Type B pancreatic cell (in vitro differentiated cells): ENCODE results near the gene TP73. TPM values are rescaled to one million over a fixed set of nuclear protein-coding genes. Genes with fewer than 3 reads are reported as not detected.

ENCODE experiments used
- DNase-seq: peaks from one replicate; pipeline ENCODE4 v3.0.0; 2021; ENCODE audit warnings: mixed read lengths; ENCODE audit not compliant: unreplicated experiment; ENCODE audit errors: extremely low spot score
- H3K27ac Mint-ChIP-seq: 2 replicates; pipeline ENCODE4 v1.8.0; 2021; ENCODE audit warnings: mild to moderate bottlenecking, mixed read lengths
- H3K27me3 Mint-ChIP-seq: 2 replicates; pipeline ENCODE4 v1.8.0; 2021; ENCODE audit warnings: mixed read lengths
- H3K36me3 Mint-ChIP-seq: 2 replicates; pipeline ENCODE4 v1.8.0; 2021; ENCODE audit warnings: mixed read lengths
- H3K4me1 Mint-ChIP-seq: one replicate; pipeline ENCODE4 v1.8.0; 2021; ENCODE audit warnings: mixed read lengths; ENCODE audit not compliant: unreplicated experiment
- H3K4me3 Mint-ChIP-seq: 2 replicates; pipeline ENCODE4 v1.8.0; 2021; ENCODE audit warnings: mild to moderate bottlenecking, mixed read lengths
- H3K9me3 Mint-ChIP-seq: 2 replicates; pipeline ENCODE4 v1.8.0; 2021; ENCODE audit warnings: mixed read lengths
- long read RNA-seq: library from polyadenylated mRNA; unstranded; transcript quantifications from one replicate; pipeline ENCODE4 v2.0.0, GENCODE V29; 2020
- total RNA-seq: library from RNA; stranded (reverse); gene quantifications from 2 replicates; pipeline ENCODE4 v1.2.1, GENCODE V29; 2021; ENCODE audit warnings: low replicate concordance
- TF ChIP-seq, protein P1 (sequence below): fragments of 200-600 bp; sonication (generic); conservative IDR thresholded peaks from 2 replicates; pipeline ENCODE4 v1.5.0; 2021; ENCODE audit warnings: antibody characterized with exemption, mild to moderate bottlenecking

TP73 gene
- total RNA-seq = 1.6 TPM in 2 replicates
- long read RNA-seq = 0 reads

DNA sequence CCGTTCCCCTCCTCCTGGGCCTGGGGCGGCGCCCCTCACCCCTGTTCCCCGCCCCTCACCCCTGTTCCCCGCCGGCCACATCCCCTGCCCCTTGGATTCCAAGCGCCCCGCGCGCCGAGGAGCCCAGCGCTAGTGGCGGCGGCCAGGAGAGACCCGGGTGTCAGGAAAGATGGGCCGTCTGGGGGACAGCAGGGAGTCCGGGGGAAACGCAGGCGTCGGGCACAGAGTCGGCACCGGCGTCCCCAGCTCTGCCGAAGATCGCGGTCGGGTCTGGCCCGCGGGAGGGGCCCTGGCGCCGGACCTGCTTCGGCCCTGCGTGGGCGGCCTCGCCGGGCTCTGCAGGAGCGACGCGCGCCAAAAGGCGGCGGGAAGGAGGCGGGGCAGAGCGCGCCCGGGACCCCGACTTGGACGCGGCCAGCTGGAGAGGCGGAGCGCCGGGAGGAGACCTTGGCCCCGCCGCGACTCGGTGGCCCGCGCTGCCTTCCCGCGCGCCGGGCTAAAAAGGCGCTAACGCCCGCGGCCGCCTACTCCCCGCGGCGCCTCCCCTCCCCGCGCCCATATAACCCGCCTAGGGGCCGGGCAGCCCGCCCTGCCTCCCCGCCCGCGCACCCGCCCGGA is at the start of gene TP73:
TSS of gene TP73 (plus strand) at position 587 of the 618 bp plus-strand sequence. CDS start 29,850 bp downstream, outside the sequence.
- peaks cover 8% of the 10 kb centered on the region for H3K4me1 Mint-ChIP-seq
- H3K27ac Mint-ChIP-seq = no peak within 1 kb of the TSS
- peak within 1 kb of the TSS; percentile 57 for H3K4me3 Mint-ChIP-seq
- no peaks in the 10 kb centered on the region for H3K9me3 Mint-ChIP-seq
- no peaks in the 10 kb centered on the region for H3K36me3 Mint-ChIP-seq
- H3K27me3 Mint-ChIP-seq = peaks cover 56% of the 10 kb centered on the region
- TF ChIP-seq, protein P1, sequence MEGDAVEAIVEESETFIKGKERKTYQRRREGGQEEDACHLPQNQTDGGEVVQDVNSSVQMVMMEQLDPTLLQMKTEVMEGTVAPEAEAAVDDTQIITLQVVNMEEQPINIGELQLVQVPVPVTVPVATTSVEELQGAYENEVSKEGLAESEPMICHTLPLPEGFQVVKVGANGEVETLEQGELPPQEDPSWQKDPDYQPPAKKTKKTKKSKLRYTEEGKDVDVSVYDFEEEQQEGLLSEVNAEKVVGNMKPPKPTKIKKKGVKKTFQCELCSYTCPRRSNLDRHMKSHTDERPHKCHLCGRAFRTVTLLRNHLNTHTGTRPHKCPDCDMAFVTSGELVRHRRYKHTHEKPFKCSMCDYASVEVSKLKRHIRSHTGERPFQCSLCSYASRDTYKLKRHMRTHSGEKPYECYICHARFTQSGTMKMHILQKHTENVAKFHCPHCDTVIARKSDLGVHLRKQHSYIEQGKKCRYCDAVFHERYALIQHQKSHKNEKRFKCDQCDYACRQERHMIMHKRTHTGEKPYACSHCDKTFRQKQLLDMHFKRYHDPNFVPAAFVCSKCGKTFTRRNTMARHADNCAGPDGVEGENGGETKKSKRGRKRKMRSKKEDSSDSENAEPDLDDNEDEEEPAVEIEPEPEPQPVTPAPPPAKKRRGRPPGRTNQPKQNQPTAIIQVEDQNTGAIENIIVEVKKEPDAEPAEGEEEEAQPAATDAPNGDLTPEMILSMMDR = no peak
- no peak for DNase-seq

DNA sequence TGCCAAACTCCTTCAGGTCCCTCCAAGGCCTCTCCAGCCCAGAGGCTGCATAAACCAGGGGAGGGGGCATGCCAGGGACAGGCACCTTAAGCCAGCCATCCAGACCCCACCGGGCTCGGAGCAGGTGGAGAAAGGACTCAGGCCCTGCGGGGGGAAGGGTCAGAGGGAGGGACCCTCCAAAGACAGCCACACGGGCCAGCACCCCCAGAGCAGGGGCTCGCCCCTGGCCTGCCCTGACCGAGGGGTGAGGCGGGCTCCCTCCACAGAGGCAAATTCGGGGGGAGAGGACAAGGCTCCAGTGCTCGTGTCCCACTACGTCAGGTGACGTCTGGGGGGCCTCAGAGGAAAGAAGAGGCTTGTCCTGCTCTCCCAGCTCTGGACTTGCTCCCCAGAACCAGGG is 49.2 kb upstream of the TP73 start:
- Mint-ChIP-seq H3K27ac (no peak overlapping the region), H3K4me1 (peaks cover 2% of the 10 kb centered on the region), H3K36me3 (no peaks in the 10 kb centered on the region), H3K9me3 (no peaks in the 10 kb centered on the region), H3K27me3 (no peaks in the 10 kb centered on the region), H3K4me3 (no peak overlapping the region)
- DNase-seq = no peak
- TF ChIP-seq, protein P1 = no peak

DNA sequence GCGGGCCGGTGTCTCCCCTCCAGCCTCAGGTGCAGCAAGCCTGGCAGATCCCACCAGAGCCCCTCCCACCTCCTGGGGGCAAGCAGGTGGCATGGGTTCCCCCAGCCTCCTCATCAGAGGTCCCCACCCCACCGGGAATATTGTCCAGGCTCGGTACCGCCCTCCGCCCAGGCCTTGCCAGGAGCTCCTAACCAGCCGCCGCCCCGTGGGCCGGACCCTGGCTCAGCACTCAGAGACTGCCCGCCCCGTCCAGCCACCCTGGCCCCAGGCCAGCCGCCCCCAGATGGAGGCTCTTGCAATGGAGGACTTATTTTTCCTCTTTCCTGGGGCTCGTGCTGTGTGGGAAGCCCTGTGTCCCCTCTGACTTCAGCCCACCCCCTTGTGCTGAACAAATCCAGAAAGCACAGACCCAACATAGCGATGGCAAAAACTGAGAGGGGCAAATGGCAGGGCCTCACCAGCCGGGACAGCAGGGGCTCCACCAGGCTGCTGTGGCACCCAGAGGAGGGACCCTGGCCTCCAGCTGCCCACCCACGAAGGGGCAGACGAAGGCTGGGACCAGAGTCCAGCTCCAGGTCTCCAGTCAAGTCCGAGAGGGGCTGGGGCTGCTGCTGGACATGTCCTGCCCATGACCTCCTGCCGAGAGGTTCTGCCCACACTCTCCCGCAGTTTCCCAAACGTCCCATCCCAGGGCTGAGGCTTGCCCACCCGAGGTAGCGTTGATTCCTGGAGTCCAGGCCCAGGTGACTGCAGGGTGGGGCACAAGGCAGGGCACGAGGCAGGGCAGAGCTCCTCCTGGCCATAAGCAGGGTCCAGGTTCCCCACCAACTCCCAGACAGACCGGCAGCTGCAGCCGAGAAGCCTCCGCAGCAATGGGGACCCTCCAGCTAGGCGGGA is 48.5 kb upstream of the TP73 start:
- no peak overlapping the region for H3K4me3 Mint-ChIP-seq
- no peaks in the 10 kb centered on the region for H3K27me3 Mint-ChIP-seq
- no peak for DNase-seq
- TF ChIP-seq, protein P1 = no peak
- no peak overlapping the region for H3K27ac Mint-ChIP-seq
- no peaks in the 10 kb centered on the region for H3K9me3 Mint-ChIP-seq
- no peaks in the 10 kb centered on the region for H3K4me1 Mint-ChIP-seq
- no peaks in the 10 kb centered on the region for H3K36me3 Mint-ChIP-seq

DNA sequence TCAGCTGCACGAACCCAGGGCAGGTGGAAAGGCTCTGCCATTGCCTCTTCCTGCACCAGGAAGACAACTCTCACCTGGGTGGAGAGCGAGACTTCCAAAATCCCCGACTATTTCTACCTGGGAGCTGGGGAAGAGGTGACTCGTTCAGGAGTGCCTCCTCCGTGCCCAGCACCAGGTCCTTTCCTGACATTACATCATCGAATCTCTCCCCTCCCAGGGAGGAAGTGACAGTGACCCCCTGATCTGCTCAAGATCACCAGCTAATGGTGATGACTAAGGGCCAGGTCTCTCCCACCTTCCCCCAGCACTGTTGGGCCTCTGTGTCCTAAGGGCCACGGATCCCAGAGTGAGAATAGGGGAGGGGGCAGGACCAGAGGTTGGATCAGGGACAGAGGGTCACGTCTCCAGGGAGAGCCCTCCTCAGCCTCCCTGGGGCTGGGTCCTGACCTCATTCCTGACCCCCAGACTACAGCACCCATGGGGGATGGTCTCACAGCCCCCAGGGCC is 47.8 kb upstream of the TP73 start:
- H3K4me3 Mint-ChIP-seq = no peak overlapping the region

DNA sequence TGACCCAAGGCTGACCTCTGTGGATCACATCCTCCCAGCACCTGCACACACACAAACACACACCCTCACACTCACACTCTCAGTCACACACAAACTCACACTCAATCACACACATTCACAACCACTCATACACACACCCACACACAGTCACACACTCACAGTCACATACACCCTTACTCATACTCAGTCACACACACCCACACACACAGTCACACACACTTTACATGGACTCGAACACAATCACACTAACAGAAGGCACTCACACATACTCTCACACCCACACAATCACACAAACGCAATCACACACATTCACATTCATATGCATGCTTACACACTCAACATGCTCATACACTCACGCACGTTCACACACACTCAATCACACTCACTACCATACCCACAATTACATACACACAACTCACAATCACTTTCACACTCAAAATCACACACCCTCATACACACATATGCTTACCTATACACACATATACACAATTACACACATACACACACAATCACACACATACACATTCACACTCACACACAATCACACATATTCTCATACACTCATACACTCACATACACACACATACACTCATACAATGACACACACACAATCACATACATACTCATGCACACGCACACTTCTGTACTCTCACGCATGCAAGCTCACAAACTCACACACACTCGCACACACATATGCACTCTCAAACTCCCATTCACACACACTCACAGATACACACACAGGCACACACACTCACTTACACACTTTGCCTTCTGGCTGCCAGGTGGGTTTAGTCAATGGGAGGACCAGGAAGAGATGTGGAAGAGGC is 47.1 kb upstream of the TP73 start:
- H3K27me3 Mint-ChIP-seq = no peaks in the 10 kb centered on the region
- DNase-seq = no peak
- H3K36me3 Mint-ChIP-seq = no peaks in the 10 kb centered on the region
- no peak overlapping the region for H3K27ac Mint-ChIP-seq
- H3K4me3 Mint-ChIP-seq = no peak overlapping the region
- H3K9me3 Mint-ChIP-seq = no peaks in the 10 kb centered on the region
- TF ChIP-seq, protein P1 = no peak
- H3K4me1 Mint-ChIP-seq = peaks cover 5% of the 10 kb centered on the region

More for the DNA sequence above, 47.8 kb upstream of the TP73 start:
- Mint-ChIP-seq H3K27ac (no peak overlapping the region), H3K4me1 (peaks cover 5% of the 10 kb centered on the region), H3K9me3 (no peaks in the 10 kb centered on the region), H3K36me3 (no peaks in the 10 kb centered on the region), H3K27me3 (no peaks in the 10 kb centered on the region)
- DNase-seq = no peak
- TF ChIP-seq, protein P1 = no peak
